H1 (cell line): Measurements from ENCODE around the gene TMEM140. TPM values are rescaled to one million over a fixed set of nuclear protein-coding genes. Genes with fewer than 3 reads are reported as not detected.

ENCODE experiments used
- microRNA-seq, 2 experiments: library from miRNA; unstranded; fragments of <30 nt; microRNA quantifications; one replicate each; pipeline versions ENCODE4 to v1.2.0, GENCODE V29; 2016 to 2020; ENCODE audit warnings: borderline microRNAs expressed in 2 of 2, borderline number of aligned reads in 2 of 2, borderline replicate concordance in 1 of 2
- polyA plus RNA-seq, 7 experiments: library from polyadenylated mRNA; depleted of rRNA in 3 of 7; stranded (reverse) in 5 of 7; unstranded in 2 of 7; fragments of >200 nt in 5 of 7; fragments of 200-250 nt in 2 of 7; gene quantifications; 1 replicate in 5 of 7; 2 replicates in 1 of 7; 4 replicates in 1 of 7; pipeline versions ENCODE4 v1.2.1 to v1.2.3, GENCODE V29; 2011 to 2013; ENCODE audit warnings: missing spikeins in 2 of 7, mixed read lengths in 2 of 7
- small RNA-seq: library from polyadenylated mRNA; stranded (forward); fragments of <200 nt; extraction: miRNeasy Mini kit (QIAGEN cat#:217004); gene quantifications from one replicate; pipeline ENCODE3, GENCODE V24; 2013; ENCODE audit not compliant: insufficient read depth
- total RNA-seq: library from RNA; stranded (reverse); fragmentation: NEBNext Ultra II Directional; extraction: Animal tissue kit (Norgen Biotek cat#: 25700); gene quantifications from 2 replicates; pipeline ENCODE4 v1.2.1, GENCODE V29; 2021

The TMEM140 gene
- total and polyA plus RNA-seq, 2 of the 8 experiments (the other 6 are each of a cell fraction or from before 2014, with no cell fraction given), result not detected

Small RNAs within 50 kb of the gene (microRNA-seq; reads per million reads assigned to microRNA genes)
- gene MIR6509, result 0 to 0.61 reads per million in 2 experiments

Small RNAs within 50 kb of the gene (small RNA-seq; reads per million reads assigned to genes)
- 0.51 reads per million for gene MIR6509

Other genes starting within 250 kb of the TMEM140 start
- gene AGBL3, start 161.6 kb upstream of the TMEM140 start, total RNA-seq, result 1.9 and 2.0 TPM in 2 replicates
- 0.49 and 1.1 TPM in 2 replicates for gene AGBL3, start 161.6 kb upstream of the TMEM140 start, polyA plus RNA-seq (2011; rRNA removed)
- gene CYREN, start 22.6 kb downstream of the TMEM140 start, total RNA-seq, result 46.0 and 46.2 TPM in 2 replicates
- gene CYREN, start 22.6 kb downstream of the TMEM140 start, polyA plus RNA-seq (2011; rRNA removed), result 25.1 and 29.1 TPM in 2 replicates
- 12.7 and 14.7 TPM in 2 replicates for gene WDR91, start 63.5 kb downstream of the TMEM140 start, total RNA-seq
- 8.2 and 11.2 TPM in 2 replicates for gene WDR91, start 63.5 kb downstream of the TMEM140 start, polyA plus RNA-seq (2011; rRNA removed)
- gene STRA8, start 85.8 kb downstream of the TMEM140 start, total RNA-seq, result not detected in 2 replicates
- not detected in 2 replicates for gene STRA8, start 85.8 kb downstream of the TMEM140 start, polyA plus RNA-seq (2011; rRNA removed)